D721Med (cell line): ENCODE data around the gene ASTN1.

ENCODE experiments used
- DNase-seq: peaks from one replicate; pipeline ENCODE4 v3.0.0; 2011; ENCODE audit warnings: low spot score; ENCODE audit not compliant: insufficient read length
- FAIRE-seq: peaks from 2 replicates; lab custom pipeline; 2011; peaks lifted over from hg19 to GRCh38; lab: Jason Lieb, UNC
- TF ChIP-seq, protein P1 (sequence below): IDR thresholded peaks from 2 replicates; pipeline ENCODE4 v1.5.1; 2012; ENCODE audit warnings: mild to moderate bottlenecking, control low read depth; ENCODE audit not compliant: insufficient read depth; ENCODE audit errors: missing control alignments

ASTN1 gene

DNA sequence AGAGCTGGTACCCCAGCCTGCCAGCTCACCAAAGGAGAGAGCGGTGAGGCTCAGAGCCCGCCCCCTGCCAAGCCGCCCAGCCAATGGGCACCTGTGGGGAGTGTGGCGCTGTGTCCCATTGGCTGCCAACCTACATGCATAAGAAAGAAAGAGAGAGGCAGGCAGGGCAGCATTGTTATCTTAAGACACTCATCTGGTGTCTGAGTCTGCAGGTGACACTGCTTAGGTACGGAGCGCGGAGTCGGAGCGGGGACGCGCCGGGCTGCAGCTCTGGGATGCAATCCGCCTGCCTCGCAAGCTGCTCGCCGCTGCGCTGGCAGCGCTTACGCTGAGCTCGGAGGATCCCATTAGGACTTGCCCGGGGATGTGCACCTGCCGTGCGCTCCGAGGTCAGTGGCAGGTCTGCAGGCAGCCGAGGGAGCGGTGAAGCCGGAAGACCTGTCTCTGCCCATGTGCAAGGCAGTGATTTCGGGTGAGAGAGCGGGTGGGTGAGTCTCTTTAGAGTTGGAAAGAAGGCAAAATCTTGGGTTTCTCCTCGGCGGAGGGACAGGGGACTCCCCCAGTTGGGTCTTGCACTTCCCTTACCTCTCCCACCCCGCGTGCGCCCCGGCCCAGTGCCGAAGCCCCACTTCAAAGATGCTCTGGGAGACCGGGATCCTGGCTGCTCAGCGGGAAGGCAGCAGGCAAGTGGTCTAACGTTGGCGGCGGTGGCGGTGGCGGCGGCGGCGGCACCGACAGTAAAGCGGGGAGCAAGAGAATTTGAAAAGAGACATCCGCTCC is 6.4 kb upstream of the ASTN1 start, which contains the start of gene BRINP2:
TSS of gene BRINP2 (plus strand) at position 203 of the 780 bp plus-strand sequence. CDS start 58,919 bp downstream, outside the sequence.
- peak; percentile 85 for DNase-seq
- peak; percentile 6 for FAIRE-seq
- TF ChIP-seq, protein P1, sequence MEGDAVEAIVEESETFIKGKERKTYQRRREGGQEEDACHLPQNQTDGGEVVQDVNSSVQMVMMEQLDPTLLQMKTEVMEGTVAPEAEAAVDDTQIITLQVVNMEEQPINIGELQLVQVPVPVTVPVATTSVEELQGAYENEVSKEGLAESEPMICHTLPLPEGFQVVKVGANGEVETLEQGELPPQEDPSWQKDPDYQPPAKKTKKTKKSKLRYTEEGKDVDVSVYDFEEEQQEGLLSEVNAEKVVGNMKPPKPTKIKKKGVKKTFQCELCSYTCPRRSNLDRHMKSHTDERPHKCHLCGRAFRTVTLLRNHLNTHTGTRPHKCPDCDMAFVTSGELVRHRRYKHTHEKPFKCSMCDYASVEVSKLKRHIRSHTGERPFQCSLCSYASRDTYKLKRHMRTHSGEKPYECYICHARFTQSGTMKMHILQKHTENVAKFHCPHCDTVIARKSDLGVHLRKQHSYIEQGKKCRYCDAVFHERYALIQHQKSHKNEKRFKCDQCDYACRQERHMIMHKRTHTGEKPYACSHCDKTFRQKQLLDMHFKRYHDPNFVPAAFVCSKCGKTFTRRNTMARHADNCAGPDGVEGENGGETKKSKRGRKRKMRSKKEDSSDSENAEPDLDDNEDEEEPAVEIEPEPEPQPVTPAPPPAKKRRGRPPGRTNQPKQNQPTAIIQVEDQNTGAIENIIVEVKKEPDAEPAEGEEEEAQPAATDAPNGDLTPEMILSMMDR, result no peak

DNA sequence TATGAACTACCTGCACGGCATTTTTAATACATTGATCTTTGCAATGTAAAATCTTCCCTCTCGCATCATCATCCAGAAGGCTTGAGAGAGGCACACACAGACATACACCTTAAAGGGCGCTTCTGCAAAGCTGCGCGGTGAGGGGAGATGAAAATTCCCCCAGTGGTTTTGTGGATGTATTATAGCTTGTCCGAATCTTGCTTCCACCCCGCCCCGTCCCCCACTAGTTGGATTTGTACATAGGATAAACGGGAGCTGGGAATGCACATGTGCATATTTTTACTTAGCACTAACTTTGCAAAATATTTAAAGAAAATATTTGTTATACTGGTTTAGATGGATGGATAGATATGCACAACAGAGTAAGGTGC is 542 bp upstream of the ASTN1 start:
- TF ChIP-seq, protein P1, result no peak
- no peak for FAIRE-seq
- DNase-seq, result no peak

DNA sequence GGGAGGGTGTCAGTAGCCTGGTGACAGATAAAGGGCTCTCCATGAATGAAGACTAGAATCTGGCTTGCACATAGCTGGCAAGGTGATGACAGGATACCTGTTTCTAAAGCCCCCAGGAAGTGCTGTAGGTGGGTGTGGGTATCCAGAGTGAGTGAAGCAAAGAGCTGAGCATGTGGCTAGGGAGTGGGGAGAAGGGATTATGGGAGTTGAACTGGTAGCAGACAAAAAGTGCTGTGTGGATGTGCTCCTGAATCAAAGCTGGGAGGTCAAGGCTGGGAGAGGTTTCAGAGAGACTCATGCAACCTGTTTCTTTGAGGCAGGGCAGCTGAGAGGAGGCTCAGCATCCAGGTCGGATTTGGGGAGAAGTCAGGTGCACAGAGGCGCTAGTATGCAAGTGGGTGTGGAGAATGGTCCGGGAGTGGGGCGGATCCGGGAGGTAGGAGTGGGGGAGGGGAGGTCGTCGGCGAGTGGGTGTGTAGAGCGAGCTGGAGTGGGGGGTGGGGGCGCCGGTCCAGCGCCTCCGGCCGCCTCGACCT is 600 bp downstream of the ASTN1 start:
- TF ChIP-seq, protein P1, result no peak
- no peak for DNase-seq
- FAIRE-seq, result peak; percentile 35

DNA sequence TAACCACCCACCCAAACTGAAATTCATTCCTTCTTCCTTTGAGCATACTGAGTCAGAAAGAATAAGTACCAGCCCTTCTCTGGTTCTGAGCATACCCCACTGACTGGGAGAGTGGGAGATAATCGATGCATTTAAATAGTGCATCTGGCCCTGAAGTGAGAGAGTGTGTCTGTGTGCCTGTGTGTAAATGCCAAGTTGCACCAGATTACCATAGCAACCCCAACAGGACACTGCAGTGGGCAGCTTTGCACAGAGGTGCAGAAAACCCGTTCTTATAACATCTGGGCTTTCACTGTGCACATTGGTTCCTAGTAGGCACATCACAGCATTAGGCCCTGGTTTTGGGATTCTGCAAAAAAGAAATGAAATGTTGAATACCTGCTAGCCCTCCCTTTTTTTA is 2.3 kb downstream of the ASTN1 start:
- FAIRE-seq (no peak), DNase-seq (no peak)
- TF ChIP-seq, protein P1, result no peak

DNA sequence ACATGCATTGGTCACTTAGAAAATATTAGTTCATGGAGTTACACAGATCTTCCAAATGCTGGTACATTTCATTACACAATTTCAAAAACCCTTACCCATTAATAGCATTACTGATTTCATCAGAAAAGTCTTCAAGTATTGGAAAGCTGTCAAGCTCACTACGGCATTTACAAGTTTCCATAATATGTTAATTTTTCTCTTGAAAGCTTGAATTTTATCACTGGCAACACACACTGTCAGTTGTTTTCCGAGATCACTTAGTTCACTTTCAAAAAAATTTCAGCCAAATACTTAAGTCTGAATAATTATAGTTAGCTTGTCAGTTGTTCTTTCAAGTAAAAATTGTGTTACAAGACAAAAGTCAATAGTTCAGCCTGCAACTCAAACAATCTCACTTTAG is 18.0 kb downstream of the ASTN1 start:
- DNase-seq (no peak), FAIRE-seq (no peak)
- TF ChIP-seq, protein P1, result no peak

DNA sequence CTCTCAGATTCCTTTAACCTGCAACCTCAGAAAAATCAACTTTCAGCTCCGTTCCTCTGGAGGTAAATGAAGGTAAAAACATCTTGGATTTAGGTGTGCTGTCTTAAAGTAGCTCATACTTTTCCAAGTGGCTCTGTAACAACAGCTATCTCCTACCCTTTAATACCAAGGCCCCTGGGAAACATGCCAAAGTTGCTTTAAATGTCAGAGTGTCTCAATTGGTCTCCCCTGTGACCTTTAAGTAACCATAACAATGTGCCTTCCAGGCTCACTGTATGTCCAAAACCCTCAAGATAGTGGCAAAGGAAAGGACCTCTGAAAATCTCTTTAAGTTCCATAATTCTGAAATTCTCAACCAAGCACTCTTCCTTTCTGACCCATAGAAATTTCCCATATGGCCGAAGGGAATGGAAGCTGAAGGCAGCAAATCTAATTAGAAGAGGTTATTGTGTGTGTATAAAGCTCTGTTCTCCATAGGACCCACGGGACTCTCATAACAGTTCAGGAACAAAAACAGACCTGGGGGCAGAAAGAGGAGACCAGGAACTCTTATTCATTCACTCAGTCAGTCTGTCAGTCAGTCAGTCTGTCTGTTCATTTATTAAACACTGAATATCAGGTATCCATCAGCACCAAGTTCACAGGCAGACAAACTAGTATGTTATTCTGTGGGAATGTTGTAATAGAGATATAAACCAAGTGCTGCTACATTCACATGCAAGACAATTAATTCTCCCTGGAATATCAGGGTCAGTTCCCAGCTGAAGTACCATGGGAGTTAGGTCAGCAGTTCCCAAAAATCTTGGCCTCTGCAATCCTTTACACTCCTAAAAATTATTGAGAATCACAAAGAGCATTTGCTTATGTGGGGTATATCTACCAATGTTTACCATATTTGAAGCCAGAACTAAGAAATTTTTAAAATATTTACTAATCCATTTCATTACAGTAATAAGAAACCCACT is 19.1 kb downstream of the ASTN1 start:
- TF ChIP-seq, protein P1, result no peak
- DNase-seq (no peak), FAIRE-seq (peak; percentile 11)
